Gastrocnemius medialis (tissue), 4 donors: ENCODE results near the gene RASSF4. TPM values are rescaled to one million over a fixed set of nuclear protein-coding genes. Genes with fewer than 3 reads are reported as not detected.

ENCODE experiments used
- ATAC-seq, 2 donors: fragments of 150-250 bp; one replicate each; pipeline ENCODE4 v1.9.1; 2016
- DNase-seq, 2 donors: peaks; one replicate each; pipeline ENCODE4 v3.0.0-alpha.2; 2019
- H3K27ac ChIP-seq, 4 donors: fragments of 200-600 bp; sonication (generic); 1 replicate in 1 of 4; 2 replicates in 3 of 4; pipeline ENCODE4 v1.5.1; 2016 to 2018; ENCODE audit warnings: mild to moderate bottlenecking in 2 of 4, moderate library complexity in 1 of 4
- H3K27me3 ChIP-seq, 3 donors: fragments of 200-600 bp; sonication (generic) in 2 of 3; 1 replicate in 1 of 3; 2 replicates in 2 of 3; pipeline versions ENCODE4 v1.5.1 to v1.6.0; 2016 to 2019; ENCODE audit warnings: mild to moderate bottlenecking in 1 of 3, moderate library complexity in 1 of 3
- H3K36me3 ChIP-seq, 2 donors: fragments of 200-600 bp; sonication (generic) in 1 of 2; one replicate each; pipeline ENCODE4 v1.5.1; 2017 to 2018
- H3K4me1 ChIP-seq, 2 donors: fragments of 200-600 bp; sonication (generic) in 1 of 2; one replicate each; pipeline ENCODE4 v1.5.1; 2016 to 2017; ENCODE audit warnings: mild to moderate bottlenecking in 2 of 2
- H3K4me3 ChIP-seq, 4 donors: fragments of 200-600 bp; sonication (generic) in 3 of 4; 1 replicate in 1 of 4; 2 replicates in 3 of 4; pipeline ENCODE4 v1.5.1; 2016 to 2019; ENCODE audit warnings: mild to moderate bottlenecking in 2 of 4
- H3K9me3 ChIP-seq, 3 donors: fragments of 200-600 bp; sonication (generic) in 2 of 3; 1 replicate in 1 of 3; 2 replicates in 2 of 3; pipeline ENCODE4 v1.5.1; 2016 to 2019
- CTCF ChIP-seq, 5 experiments: fragments of 450-650 bp in 3 of 5; fragments of 200-600 bp in 2 of 5; sonication (generic) in 2 of 5; IDR thresholded peaks in 4 of 5; conservative IDR thresholded peaks in 1 of 5; 1 replicate in 4 of 5; 2 replicates in 1 of 5; pipeline ENCODE4 v1.5.1; 2016 to 2019; ENCODE audit warnings: antibody characterized with exemption in 5 of 5, mild to moderate bottlenecking in 3 of 5, moderate library complexity in 3 of 5
- POLR2A ChIP-seq, 2 donors: fragments of 450-650 bp; IDR thresholded peaks; one replicate each; pipeline ENCODE4 v1.6.1; 2017; ENCODE audit warnings: antibody characterized with exemption in 2 of 2, mild to moderate bottlenecking in 2 of 2, moderate library complexity in 2 of 2
- in situ Hi-C, 4 donors: fragments of 200-750 bp; cut with MboI; loops; one replicate each; pipeline versions ENCODE4 v1.15.0 to v1.8.0; 2017; ENCODE audit warnings: low sequenced_read_pairs in 4 of 4
- intact Hi-C: fragments of 100-400 bp; cut with DNase I; formaldehyde crosslinking; loops from one replicate; pipeline ENCODE4 v1.15.1; 2023; ENCODE audit warnings: low total_unique reads
- total RNA-seq, 4 donors: library from RNA; depleted of rRNA; stranded (reverse); fragments of >200 nt; gene quantifications; one replicate each; pipeline versions ENCODE4 v1.1.0 to v1.2.3, GENCODE V29; 2016

Gene RASSF4
- total RNA-seq, 4 donors from 2014 or later = 9.4 to 39.7 (median 24.0) TPM

GRCh38 chr10:44930904-44931620, 28.5 kb upstream of the RASSF4 start:
- Histone ChIP-seq H3K36me3 (no peaks in the 10 kb centered on the region), H3K9me3 (no peaks in the 10 kb centered on the region), H3K4me1 (peaks cover 16 to 19% of the 10 kb centered on the region in 2 donors), H3K27me3 (no peaks in the 10 kb centered on the region), H3K27ac (no peak overlapping the region), H3K4me3 (no peak overlapping the region)
- TF ChIP-seq CTCF (IDR thresholded peaks at IDR 0.05 in 4 of 5, conservative IDR thresholded peaks at IDR 0.05 in 1 of 5) (no peak), POLR2A (IDR thresholded peaks at IDR 0.05) (no peak)
- in situ Hi-C loops (loop anchor here in 2 of 4 donors (5.0 kb wide), 2 partner anchors 41 to 46 kb away; partner anchors contain the start of gene DEPP1 (in 1 of the 2)), intact Hi-C loops (no loop called here)
- DNase-seq (no peak), ATAC-seq (no peak)

- in situ Hi-C loops = loop anchor here in 2 of 4 donors (5.0 kb wide), 2 partner anchors 40 to 45 kb away; partner anchors contain the start of gene DEPP1 (in 1 of the 2)
- no peak overlapping the region for H3K27ac ChIP-seq
These were observed 27.7 kb upstream of the RASSF4 start for GRCh38 chr10:44931621-44932516.

GRCh38 chr10:44932517-44933450, 26.8 kb upstream of the RASSF4 start:
- no peaks in the 10 kb centered on the region for H3K36me3 ChIP-seq
- peaks cover 16 to 19% of the 10 kb centered on the region in 2 donors for H3K4me1 ChIP-seq
- ATAC-seq = peak; percentile 94
- H3K9me3 ChIP-seq = no peaks in the 10 kb centered on the region
- DNase-seq = peak; percentile 79 to 85
- in situ Hi-C loops (loop anchor here in 2 of 4 donors (5.0 kb wide), 2 partner anchors 40 to 45 kb away; partner anchors contain the start of gene DEPP1 (in 1 of the 2)), intact Hi-C loops (loop anchor here (1.0 to 2.0 kb wide), 3 partner anchors 27 to 43 kb away; partner anchors contain the start of gene RASSF4)
- no peak overlapping the region for H3K27ac ChIP-seq
- no peak for TF ChIP-seq POLR2A (IDR thresholded peaks at IDR 0.05)
- peak; percentile 94 to 99 (median 98) for TF ChIP-seq CTCF (IDR thresholded peaks at IDR 0.05 in 4 of 5, conservative IDR thresholded peaks at IDR 0.05 in 1 of 5)
- no peak overlapping the region for H3K4me3 ChIP-seq
- H3K27me3 ChIP-seq = no peaks in the 10 kb centered on the region

More at GRCh38 chr10:44931621-44932516, 27.7 kb upstream of the RASSF4 start:
- intact Hi-C loops = loop anchor here (1.0 to 2.0 kb wide), 3 partner anchors 27 to 43 kb away; partner anchors contain the start of gene RASSF4
- Histone ChIP-seq H3K36me3 (no peaks in the 10 kb centered on the region), H3K4me3 (no peak overlapping the region), H3K9me3 (no peaks in the 10 kb centered on the region), H3K4me1 (peaks cover 16 to 19% of the 10 kb centered on the region in 2 donors), H3K27me3 (no peaks in the 10 kb centered on the region)
- no peak for TF ChIP-seq POLR2A (IDR thresholded peaks at IDR 0.05)
- TF ChIP-seq CTCF (IDR thresholded peaks at IDR 0.05 in 4 of 5, conservative IDR thresholded peaks at IDR 0.05 in 1 of 5) = no peak
- ATAC-seq (no peak), DNase-seq (no peak)
